GM12874 (cell line): ENCODE data around the gene IGLL5.

Source experiments
- TF ChIP-seq, protein P1 (sequence below): IDR thresholded peaks from 2 replicates; pipeline ENCODE4 v1.5.1; 2011; ENCODE audit warnings: low read depth, mild to moderate bottlenecking, control low read depth, low read length, moderate library complexity; ENCODE audit not compliant: insufficient read depth

The IGLL5 gene

DNA sequence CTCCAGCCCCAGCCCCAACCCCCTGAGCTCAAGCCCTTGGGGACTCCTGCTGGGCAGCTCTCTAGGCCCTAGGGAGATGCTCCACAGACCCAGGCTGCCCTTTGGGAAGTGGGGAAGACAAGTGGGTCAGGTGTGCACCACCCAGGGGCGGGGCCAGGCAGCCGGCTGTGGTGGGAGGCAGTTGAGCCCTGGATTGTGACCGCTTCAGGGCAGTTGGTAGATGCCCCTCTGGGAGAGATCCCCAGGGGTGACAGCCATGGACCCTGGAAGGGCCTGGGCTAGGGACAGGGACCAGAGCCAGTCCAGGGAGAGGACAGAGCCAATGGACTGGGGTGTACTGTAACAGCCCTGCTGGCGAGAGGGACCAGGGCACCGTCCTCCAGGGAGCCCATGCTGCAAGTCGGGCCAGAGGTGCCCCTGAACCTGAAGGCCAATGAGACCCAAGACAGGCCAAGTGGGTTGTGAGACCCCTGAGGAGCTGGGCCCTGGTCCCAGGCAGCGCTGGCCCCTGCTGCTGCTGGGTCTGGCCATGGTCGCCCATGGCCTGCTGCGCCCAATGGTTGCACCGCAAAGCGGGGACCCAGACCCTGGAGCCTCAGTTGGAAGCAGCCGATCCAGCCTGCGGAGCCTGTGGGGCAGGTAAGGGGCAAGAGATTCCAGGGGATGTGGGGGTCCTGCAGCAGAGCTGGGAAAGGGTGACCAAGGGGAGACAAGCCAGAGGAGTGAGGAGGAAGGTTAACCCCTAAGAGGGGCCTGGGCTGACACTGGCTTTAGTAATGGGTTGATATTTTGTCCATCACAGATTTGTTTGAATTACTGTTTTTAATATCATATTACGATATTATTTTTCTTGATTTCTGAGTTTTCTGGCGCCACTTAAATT is at the start of gene IGLL5:
Gene IGLL5, plus strand, starts transcription at position 196 of the 883 bp plus-strand sequence. Its CDS starts 238 bp downstream, at position 434.
- TF ChIP-seq, protein P1, sequence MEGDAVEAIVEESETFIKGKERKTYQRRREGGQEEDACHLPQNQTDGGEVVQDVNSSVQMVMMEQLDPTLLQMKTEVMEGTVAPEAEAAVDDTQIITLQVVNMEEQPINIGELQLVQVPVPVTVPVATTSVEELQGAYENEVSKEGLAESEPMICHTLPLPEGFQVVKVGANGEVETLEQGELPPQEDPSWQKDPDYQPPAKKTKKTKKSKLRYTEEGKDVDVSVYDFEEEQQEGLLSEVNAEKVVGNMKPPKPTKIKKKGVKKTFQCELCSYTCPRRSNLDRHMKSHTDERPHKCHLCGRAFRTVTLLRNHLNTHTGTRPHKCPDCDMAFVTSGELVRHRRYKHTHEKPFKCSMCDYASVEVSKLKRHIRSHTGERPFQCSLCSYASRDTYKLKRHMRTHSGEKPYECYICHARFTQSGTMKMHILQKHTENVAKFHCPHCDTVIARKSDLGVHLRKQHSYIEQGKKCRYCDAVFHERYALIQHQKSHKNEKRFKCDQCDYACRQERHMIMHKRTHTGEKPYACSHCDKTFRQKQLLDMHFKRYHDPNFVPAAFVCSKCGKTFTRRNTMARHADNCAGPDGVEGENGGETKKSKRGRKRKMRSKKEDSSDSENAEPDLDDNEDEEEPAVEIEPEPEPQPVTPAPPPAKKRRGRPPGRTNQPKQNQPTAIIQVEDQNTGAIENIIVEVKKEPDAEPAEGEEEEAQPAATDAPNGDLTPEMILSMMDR = no peak

DNA sequence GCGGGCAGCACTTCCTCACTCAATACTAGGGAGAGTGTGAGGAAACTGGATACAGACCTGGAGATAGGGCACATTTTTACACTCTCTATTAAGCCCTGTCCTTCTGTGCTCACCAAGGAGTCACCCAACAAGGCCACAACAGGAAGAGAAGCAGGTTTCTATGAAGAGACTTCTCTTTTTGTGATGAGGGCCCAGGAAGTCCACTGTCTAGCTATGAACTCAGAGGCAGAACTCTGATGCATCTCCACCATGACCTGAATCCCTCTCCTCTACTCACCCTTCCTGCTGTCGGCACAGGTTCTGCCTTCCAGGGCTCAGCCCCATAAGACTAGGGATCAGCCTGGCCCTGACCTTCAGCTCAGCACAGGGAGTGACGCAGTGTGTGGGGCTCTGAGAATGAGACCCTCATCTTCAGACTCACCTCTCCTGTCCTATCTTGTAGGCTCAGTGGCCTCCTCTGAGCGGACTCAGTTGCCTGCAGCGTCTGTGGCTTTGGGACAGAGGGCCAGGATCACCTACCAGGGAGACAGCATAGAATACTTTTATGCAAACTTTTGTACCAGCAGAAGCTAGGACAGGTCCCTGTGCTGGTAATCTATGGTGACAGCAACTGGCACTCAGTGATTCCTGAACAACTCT is 49.3 kb upstream of the IGLL5 start:
- TF ChIP-seq, protein P1 = no peak

DNA sequence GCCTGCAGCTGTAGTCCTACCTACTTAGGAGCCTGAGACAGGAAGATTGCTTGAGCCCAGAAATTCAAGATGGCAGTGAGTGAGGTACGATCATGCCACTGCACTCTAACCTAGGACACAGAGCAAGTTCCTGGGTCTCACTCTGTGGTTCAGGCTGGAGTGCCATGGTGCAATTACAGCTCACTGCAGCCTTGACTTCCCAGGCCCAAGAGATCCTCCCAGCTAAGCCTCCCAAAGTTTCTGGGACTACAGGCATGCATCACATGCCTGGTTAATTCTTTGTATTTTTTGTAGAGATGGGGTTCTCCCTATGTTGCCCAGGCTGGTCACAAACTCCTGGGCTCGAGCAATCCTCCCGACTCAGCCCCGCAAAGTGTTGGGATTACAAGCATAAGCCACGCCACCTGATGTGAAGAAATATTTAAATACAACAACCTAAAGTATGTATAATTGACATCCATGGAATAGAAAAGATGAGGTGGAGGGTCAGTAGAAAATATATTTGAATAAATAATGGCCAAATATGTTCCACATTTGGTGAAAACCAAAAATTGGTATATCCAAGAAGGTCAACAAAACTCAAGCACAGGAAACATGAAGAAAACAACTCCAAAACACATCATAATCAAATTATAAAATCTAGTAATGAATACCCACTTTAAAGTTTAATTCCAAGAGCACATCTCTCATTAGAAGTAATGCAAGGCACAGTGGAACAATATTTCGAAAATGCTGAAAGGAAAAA is 47.9 kb upstream of the IGLL5 start:
- TF ChIP-seq, protein P1 = no peak

DNA sequence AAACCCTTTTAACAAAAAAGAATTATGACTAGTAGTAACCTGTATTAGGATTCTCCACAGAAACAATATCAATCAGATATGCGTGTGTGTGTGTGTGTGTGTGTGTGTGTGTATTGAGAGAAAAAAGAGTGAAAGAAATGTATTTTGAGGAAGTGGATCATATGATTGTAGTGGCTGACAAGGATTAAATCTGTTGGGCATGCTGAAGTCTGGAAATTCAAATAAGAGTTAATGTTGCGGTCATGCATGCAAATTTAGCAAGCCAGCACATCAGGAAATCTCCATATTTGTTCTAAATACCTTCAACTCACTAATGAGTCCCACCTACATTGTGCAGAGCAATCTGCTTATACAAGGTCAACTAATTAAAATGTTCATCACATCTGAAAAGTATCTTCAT is 46.8 kb upstream of the IGLL5 start:
- TF ChIP-seq, protein P1 = no peak

DNA sequence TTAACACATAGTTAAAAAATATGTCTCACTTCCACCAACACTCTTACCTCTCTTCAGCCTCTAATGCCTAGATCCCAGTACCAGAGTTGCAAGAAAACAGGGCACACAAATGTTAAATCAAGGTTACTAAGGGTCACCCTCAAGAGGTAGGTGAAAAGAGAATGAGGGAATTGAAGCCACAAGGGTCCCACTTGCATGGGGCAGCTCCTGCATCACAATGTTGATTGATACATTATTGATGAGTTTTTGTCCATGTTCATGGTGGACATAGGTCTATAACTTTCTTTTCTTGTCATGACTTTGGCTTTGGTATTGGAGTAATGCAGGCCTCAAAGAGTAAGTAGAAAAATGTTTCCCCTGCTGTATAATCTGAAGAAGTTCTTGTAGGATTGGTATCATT is 46.0 kb upstream of the IGLL5 start:
- TF ChIP-seq, protein P1 = no peak

DNA sequence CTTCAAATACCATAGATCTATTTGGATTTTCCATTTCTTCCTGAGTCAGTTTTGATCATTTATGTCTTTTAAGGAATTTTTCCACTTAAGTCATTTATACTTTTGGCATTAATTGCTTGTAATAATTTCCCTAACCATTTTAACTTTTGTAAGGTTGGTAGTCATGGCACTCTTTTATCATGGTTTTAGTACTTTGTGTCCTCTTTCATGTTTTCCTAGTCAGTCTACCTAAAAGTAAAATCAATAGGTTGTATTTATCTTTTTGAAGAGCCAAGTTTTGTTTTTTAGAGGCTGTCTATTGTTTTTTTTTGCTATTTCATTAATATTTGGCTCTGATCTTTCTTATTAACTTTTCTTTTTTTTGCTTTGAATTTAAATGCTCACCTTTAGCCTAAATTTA is 45.5 kb upstream of the IGLL5 start:
- TF ChIP-seq, protein P1 = no peak

DNA sequence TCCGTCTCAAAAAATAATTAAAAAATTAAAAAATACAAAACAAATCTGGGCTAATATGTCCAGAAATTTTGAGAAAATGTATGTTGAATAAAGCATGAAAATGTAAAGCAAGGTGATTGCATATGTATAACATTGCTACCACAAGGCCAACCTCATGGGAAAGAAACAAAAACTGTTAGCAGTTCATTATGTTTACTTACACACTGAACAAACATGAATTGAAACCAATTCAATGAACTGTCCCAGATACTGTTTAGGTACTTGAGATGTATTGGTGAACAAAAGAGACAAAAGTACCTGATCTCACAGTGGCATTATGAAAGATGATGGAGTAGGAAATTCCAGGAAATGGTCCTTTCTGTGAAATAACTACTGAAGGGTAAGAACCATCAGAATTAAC is 43.8 kb upstream of the IGLL5 start:
- TF ChIP-seq, protein P1 = no peak
